ENCODE results near the gene KCNIP1. TPM values are rescaled to one million over a fixed set of nuclear protein-coding genes. Genes with fewer than 3 reads are reported as not detected.
"Not testable (repeated sequence)": the region's sequence is repeated elsewhere in the genome, so short reads cannot be mapped to it uniquely, and the experiment has no call there.

KCNIP1 gene
- total RNA-seq, 2 donors from 2014 or later = not detected

- Mint-ChIP-seq H3K27me3 (peaks cover 7 to 14% of the 10 kb centered on the region in 2 donors), H3K4me1 (ENCODE audit: low read depth in 2 of 2) (no peaks in the 10 kb centered on the region)
Observed at GRCh38 chr5:170748951-170749471, 245.2 kb downstream of the KCNIP1 start.

GRCh38 chr5:170749911-170750431 lies 246.2 kb downstream of the KCNIP1 start:
- Mint-ChIP-seq H3K9me3 (no peaks in the 10 kb centered on the region), H3K27ac (no peak overlapping the region), H3K27me3 (peaks cover 7 to 11% of the 10 kb centered on the region in 2 donors), H3K4me3 (no peak overlapping the region), H3K4me1 (ENCODE audit: low read depth in 2 of 2) (no peaks in the 10 kb centered on the region), H3K36me3 (no peaks in the 10 kb centered on the region)
- no peak for DNase-seq (ENCODE audit: low spot score)
- no peak for ATAC-seq

More at GRCh38 chr5:170748951-170749471, 245.2 kb downstream of the KCNIP1 start:
- H3K4me3 Mint-ChIP-seq = no peak overlapping the region
- no peak overlapping the region for H3K27ac Mint-ChIP-seq
- DNase-seq (ENCODE audit: low spot score) = no peak
- no peak for ATAC-seq
- no peaks in the 10 kb centered on the region for H3K36me3 Mint-ChIP-seq
- no peaks in the 10 kb centered on the region for H3K9me3 Mint-ChIP-seq

GRCh38 chr5:170750791-170751190 lies 247.0 kb downstream of the KCNIP1 start:
- Mint-ChIP-seq H3K27ac (no peak overlapping the region), H3K9me3 (no peaks in the 10 kb centered on the region), H3K4me3 (no peak overlapping the region), H3K27me3 (peaks cover 7 to 11% of the 10 kb centered on the region in 2 donors), H3K4me1 (ENCODE audit: low read depth in 2 of 2) (no peaks in the 10 kb centered on the region), H3K36me3 (no peaks in the 10 kb centered on the region)
- ATAC-seq (no peak), DNase-seq (ENCODE audit: low spot score) (no peak)

GRCh38 chr5:170751631-170752030 lies 247.8 kb downstream of the KCNIP1 start:
- Mint-ChIP-seq H3K27ac (no peak overlapping the region), H3K4me1 (ENCODE audit: low read depth in 2 of 2) (no peaks in the 10 kb centered on the region), H3K27me3 (peaks cover 11 to 15% of the 10 kb centered on the region in 2 donors), H3K9me3 (no peaks in the 10 kb centered on the region), H3K4me3 (no peak overlapping the region), H3K36me3 (no peaks in the 10 kb centered on the region)
- peak; percentile 15 to 18 for ATAC-seq
- DNase-seq (ENCODE audit: low spot score) = no peak

- no peak for DNase-seq (ENCODE audit: low spot score)
- Mint-ChIP-seq H3K36me3 (no peaks in the 10 kb centered on the region), H3K4me3 (no peak overlapping the region), H3K9me3 (no peaks in the 10 kb centered on the region), H3K27ac (no peak overlapping the region), H3K4me1 (ENCODE audit: low read depth in 2 of 2) (no peaks in the 10 kb centered on the region), H3K27me3 (peaks cover 11 to 15% of the 10 kb centered on the region in 2 donors)
- ATAC-seq = no peak
Observed at GRCh38 chr5:170752257-170753215, 248.7 kb downstream of the KCNIP1 start.

GRCh38 chr5:170753311-170753710 lies 249.5 kb downstream of the KCNIP1 start:
- Mint-ChIP-seq H3K36me3 (no peaks in the 10 kb centered on the region), H3K9me3 (no peaks in the 10 kb centered on the region), H3K27me3 (peaks cover 11 to 15% of the 10 kb centered on the region in 2 donors), H3K4me3 (no peak overlapping the region), H3K27ac (no peak overlapping the region), H3K4me1 (ENCODE audit: low read depth in 2 of 2) (no peaks in the 10 kb centered on the region)
- DNase-seq (ENCODE audit: low spot score) = no peak
- ATAC-seq = no peak

GRCh38 chr5:170754508-170754907 lies 250.7 kb downstream of the KCNIP1 start:
- not testable (repeated sequence) for ATAC-seq; H3K27ac Mint-ChIP-seq; H3K9me3 Mint-ChIP-seq; H3K4me3 Mint-ChIP-seq; H3K36me3 Mint-ChIP-seq; DNase-seq (ENCODE audit: low spot score); H3K4me1 Mint-ChIP-seq (ENCODE audit: low read depth in 2 of 2)
- H3K27me3 Mint-ChIP-seq = peaks cover 13 to 22% of the 10 kb centered on the region in 2 donors

- ATAC-seq (no peak), DNase-seq (ENCODE audit: low spot score) (no peak)
- peaks cover 8 to 19% of the 10 kb centered on the region in 2 donors for H3K27me3 Mint-ChIP-seq
- no peaks in the 10 kb centered on the region for H3K9me3 Mint-ChIP-seq
- no peaks in the 10 kb centered on the region for H3K36me3 Mint-ChIP-seq
- H3K27ac Mint-ChIP-seq = no peak overlapping the region
- H3K4me3 Mint-ChIP-seq = no peak overlapping the region
- no peaks in the 10 kb centered on the region for H3K4me1 Mint-ChIP-seq (ENCODE audit: low read depth in 2 of 2)
Observed at GRCh38 chr5:170755679-170756456, 252.0 kb downstream of the KCNIP1 start.

GRCh38 chr5:170756691-170757090 lies 252.9 kb downstream of the KCNIP1 start:
- ATAC-seq (no peak), DNase-seq (ENCODE audit: low spot score) (no peak)
- Mint-ChIP-seq H3K4me3 (no peak overlapping the region), H3K27me3 (peaks cover 10 to 22% of the 10 kb centered on the region in 2 donors), H3K27ac (no peak overlapping the region), H3K9me3 (no peaks in the 10 kb centered on the region), H3K36me3 (no peaks in the 10 kb centered on the region), H3K4me1 (ENCODE audit: low read depth in 2 of 2) (no peaks in the 10 kb centered on the region)

- Mint-ChIP-seq H3K4me1 (ENCODE audit: low read depth in 2 of 2) (no peaks in the 10 kb centered on the region), H3K27me3 (peaks cover 10 to 22% of the 10 kb centered on the region in 2 donors), H3K36me3 (no peaks in the 10 kb centered on the region), H3K4me3 (no peak overlapping the region), H3K27ac (no peak overlapping the region), H3K9me3 (no peaks in the 10 kb centered on the region)
- no peak for ATAC-seq
- DNase-seq (ENCODE audit: low spot score) = no peak
Observed at GRCh38 chr5:170757182-170757601, 253.4 kb downstream of the KCNIP1 start.

GRCh38 chr5:170757669-170758068 lies 253.8 kb downstream of the KCNIP1 start:
- H3K36me3 Mint-ChIP-seq = no peaks in the 10 kb centered on the region
- peaks cover 9 to 22% of the 10 kb centered on the region in 2 donors for H3K27me3 Mint-ChIP-seq
- no peak for ATAC-seq
- H3K4me3 Mint-ChIP-seq = no peak overlapping the region
- H3K4me1 Mint-ChIP-seq (ENCODE audit: low read depth in 2 of 2) = no peaks in the 10 kb centered on the region
- H3K27ac Mint-ChIP-seq = no peak overlapping the region
- no peak for DNase-seq (ENCODE audit: low spot score)
- H3K9me3 Mint-ChIP-seq = no peaks in the 10 kb centered on the region

GRCh38 chr5:170758481-170758880 lies 254.7 kb downstream of the KCNIP1 start:
- no peak for DNase-seq (ENCODE audit: low spot score)
- H3K27ac Mint-ChIP-seq = no peak overlapping the region
- H3K9me3 Mint-ChIP-seq = no peaks in the 10 kb centered on the region

GRCh38 chr5:170760113-170760512 lies 256.3 kb downstream of the KCNIP1 start:
- peak in 1 of 2 donors; percentile 15 for ATAC-seq
- Mint-ChIP-seq H3K27me3 (peaks cover 8 to 22% of the 10 kb centered on the region in 2 donors), H3K36me3 (no peaks in the 10 kb centered on the region), H3K4me1 (ENCODE audit: low read depth in 2 of 2) (no peaks in the 10 kb centered on the region), H3K9me3 (no peaks in the 10 kb centered on the region), H3K27ac (no peak overlapping the region), H3K4me3 (no peak overlapping the region)
- DNase-seq (ENCODE audit: low spot score) = no peak

More at GRCh38 chr5:170758481-170758880, 254.7 kb downstream of the KCNIP1 start:
- no peak for ATAC-seq
- Mint-ChIP-seq H3K4me3 (no peak overlapping the region), H3K36me3 (no peaks in the 10 kb centered on the region), H3K27me3 (peaks cover 8 to 22% of the 10 kb centered on the region in 2 donors), H3K4me1 (ENCODE audit: low read depth in 2 of 2) (no peaks in the 10 kb centered on the region)
